HEK293 (cell line): ENCODE results near the gene SNX17.

Experiments used
- ZBTB17 ChIP-seq: fragments of 450-650 bp; formaldehyde crosslinking; IDR thresholded peaks from 2 replicates; pipeline ENCODE4 v1.5.1; 2016; ENCODE audit warnings: missing biosample characterization, missing genetic modification characterization
- ZNF223 ChIP-seq: fragments of 450-650 bp; formaldehyde crosslinking; IDR thresholded peaks from 2 replicates; pipeline ENCODE4 v1.5.1; 2016; ENCODE audit warnings: missing biosample characterization, missing genetic modification characterization
- ZNF76 ChIP-seq: fragments of 450-650 bp; formaldehyde crosslinking; IDR thresholded peaks from 2 replicates; pipeline ENCODE4; 2016; ENCODE audit warnings: low read depth, missing biosample characterization, missing genetic modification characterization, borderline replicate concordance
- TF ChIP-seq, protein P1 (sequence below): fragments of 450-650 bp; formaldehyde crosslinking; IDR thresholded peaks from 2 replicates; pipeline ENCODE4 v1.5.1; 2016; ENCODE audit warnings: missing biosample characterization, missing genetic modification characterization
- TF ChIP-seq, protein P2 (sequence below): fragments of 450-650 bp; formaldehyde crosslinking; IDR thresholded peaks from 2 replicates; pipeline ENCODE4 v1.5.1; 2016; ENCODE audit warnings: missing biosample characterization, missing genetic modification characterization

DNA sequence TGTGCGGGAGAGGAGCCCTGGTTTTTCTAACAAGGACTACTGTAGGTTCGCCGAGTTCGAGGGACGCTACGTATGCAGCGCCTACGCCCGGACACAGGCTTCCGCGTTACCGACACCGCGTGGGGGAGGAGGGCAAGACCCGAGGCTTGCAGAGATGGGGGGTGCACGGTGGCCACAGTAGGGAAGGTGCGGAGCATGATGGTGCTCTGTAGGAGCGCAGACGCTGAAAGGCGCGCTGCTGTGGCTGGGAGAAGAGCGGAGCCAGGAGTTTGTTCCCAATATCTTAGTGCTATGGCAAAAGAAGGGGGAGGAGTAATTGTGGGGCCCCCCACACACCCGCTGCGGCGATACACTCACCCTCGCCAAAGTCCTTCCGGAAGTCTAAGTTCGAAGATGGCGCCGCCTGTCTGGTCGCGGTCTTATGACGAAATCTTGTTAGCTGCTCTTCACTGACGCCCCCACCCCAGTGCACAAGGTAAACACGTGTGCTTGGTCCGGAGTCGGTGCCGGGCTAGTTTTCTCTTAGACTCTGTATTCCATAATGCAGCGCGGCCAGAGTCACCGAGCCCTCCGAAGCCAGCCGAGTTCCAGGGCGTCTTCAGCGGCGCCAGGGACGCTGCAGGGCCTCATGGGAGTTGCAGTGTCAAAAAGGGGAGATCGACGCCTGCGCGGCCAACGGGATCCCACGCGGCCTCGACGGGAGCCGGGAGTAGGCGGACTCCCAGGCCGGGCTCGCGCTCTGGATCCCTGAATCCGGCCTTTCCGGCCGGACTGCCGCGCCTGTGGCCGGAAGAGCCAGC, 13.8 kb upstream of the SNX17 start, which contains the start of gene GTF3C2:
- TF ChIP-seq ZNF76 (peak; percentile 89), ZBTB17 (tag by site-specific recombination) (peak; percentile 99), ZNF223 (tag by site-specific recombination) (no peak)
- TF ChIP-seq, protein P1, sequence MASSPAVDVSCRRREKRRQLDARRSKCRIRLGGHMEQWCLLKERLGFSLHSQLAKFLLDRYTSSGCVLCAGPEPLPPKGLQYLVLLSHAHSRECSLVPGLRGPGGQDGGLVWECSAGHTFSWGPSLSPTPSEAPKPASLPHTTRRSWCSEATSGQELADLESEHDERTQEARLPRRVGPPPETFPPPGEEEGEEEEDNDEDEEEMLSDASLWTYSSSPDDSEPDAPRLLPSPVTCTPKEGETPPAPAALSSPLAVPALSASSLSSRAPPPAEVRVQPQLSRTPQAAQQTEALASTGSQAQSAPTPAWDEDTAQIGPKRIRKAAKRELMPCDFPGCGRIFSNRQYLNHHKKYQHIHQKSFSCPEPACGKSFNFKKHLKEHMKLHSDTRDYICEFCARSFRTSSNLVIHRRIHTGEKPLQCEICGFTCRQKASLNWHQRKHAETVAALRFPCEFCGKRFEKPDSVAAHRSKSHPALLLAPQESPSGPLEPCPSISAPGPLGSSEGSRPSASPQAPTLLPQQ (tag by site-specific recombination): peak; percentile 94
- TF ChIP-seq, protein P2, sequence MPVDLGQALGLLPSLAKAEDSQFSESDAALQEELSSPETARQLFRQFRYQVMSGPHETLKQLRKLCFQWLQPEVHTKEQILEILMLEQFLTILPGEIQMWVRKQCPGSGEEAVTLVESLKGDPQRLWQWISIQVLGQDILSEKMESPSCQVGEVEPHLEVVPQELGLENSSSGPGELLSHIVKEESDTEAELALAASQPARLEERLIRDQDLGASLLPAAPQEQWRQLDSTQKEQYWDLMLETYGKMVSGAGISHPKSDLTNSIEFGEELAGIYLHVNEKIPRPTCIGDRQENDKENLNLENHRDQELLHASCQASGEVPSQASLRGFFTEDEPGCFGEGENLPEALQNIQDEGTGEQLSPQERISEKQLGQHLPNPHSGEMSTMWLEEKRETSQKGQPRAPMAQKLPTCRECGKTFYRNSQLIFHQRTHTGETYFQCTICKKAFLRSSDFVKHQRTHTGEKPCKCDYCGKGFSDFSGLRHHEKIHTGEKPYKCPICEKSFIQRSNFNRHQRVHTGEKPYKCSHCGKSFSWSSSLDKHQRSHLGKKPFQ (tag by site-specific recombination): no peak
